CD14-positive monocyte (primary cell): ENCODE results near the gene ZNF778. TPM values are rescaled to one million over a fixed set of nuclear protein-coding genes. Genes with fewer than 3 reads are reported as not detected.

Experiments
- DNase-seq, 3 donors: peaks; one replicate each; pipeline ENCODE4 v3.0.0-alpha.2; 2011 to 2022
- H2AFZ ChIP-seq: 2 replicates; pipeline ENCODE4 v1.6.0; 2012; ENCODE audit warnings: mild to moderate bottlenecking, low read depth, low read length, inconsistent platforms; ENCODE audit not compliant: insufficient read depth, poor library complexity, severe bottlenecking
- H3K27ac ChIP-seq, 2 donors: 1 replicate in 1 of 2; 2 replicates in 1 of 2; pipeline ENCODE4 v1.5.1; 2012 to 2013; ENCODE audit warnings: low read length in 2 of 2, control low read depth in 1 of 2, inconsistent platforms in 1 of 2, low read depth in 1 of 2, mild to moderate bottlenecking in 1 of 2
- H3K27me3 ChIP-seq, 2 donors: one replicate each; pipeline versions ENCODE4 v1.6.0 to v1.6.1; 2011 to 2013; ENCODE audit warnings: low read length in 2 of 2; ENCODE audit not compliant: control insufficient read depth in 2 of 2, insufficient read depth in 2 of 2
- H3K36me3 ChIP-seq, 2 donors: replicated peaks in 1 of 2; 1 replicate in 1 of 2; 2 replicates in 1 of 2; pipeline versions ENCODE4 v1.5.1 to v1.6.1; 2012 to 2013; ENCODE audit warnings: low read length in 2 of 2, control low read depth in 1 of 2, inconsistent platforms in 1 of 2, mild to moderate bottlenecking in 1 of 2; ENCODE audit not compliant: insufficient read depth in 2 of 2, control insufficient read depth in 1 of 2
- H3K4me1 ChIP-seq, 2 donors: 1 replicate in 1 of 2; 2 replicates in 1 of 2; pipeline versions ENCODE4 v1.5.1 to v1.6.1; 2012 to 2013; ENCODE audit warnings: low read length in 2 of 2, control low read depth in 1 of 2, inconsistent platforms in 1 of 2, mild to moderate bottlenecking in 1 of 2, moderate library complexity in 1 of 2; ENCODE audit not compliant: insufficient read depth in 2 of 2, control insufficient read depth in 1 of 2
- H3K4me2 ChIP-seq: replicated peaks from 2 replicates; pipeline ENCODE3; 2012; ENCODE audit warnings: low read length, moderate library complexity, mild to moderate bottlenecking; ENCODE audit not compliant: poor library complexity, severe bottlenecking; ENCODE audit errors: extremely low read depth
- H3K4me3 ChIP-seq, 3 experiments: fragments of 200-600 bp in 1 of 3; sonication (generic) in 1 of 3; replicated peaks in 1 of 3; 1 replicate in 2 of 3; 2 replicates in 1 of 3; pipeline ENCODE4 v1.5.1; 2011 to 2013; ENCODE audit warnings: low read length in 3 of 3, mild to moderate bottlenecking in 3 of 3, control low read depth in 2 of 3, low read depth in 2 of 3, inconsistent platforms in 1 of 3, moderate library complexity in 1 of 3
- H3K79me2 ChIP-seq: 2 replicates; pipeline ENCODE4 v1.6.0; 2012; ENCODE audit warnings: mild to moderate bottlenecking, control low read depth, inconsistent platforms, low read length, moderate library complexity; ENCODE audit not compliant: insufficient read depth
- H3K9ac ChIP-seq: 2 replicates; pipeline ENCODE4 v1.6.0; 2017; ENCODE audit warnings: low read length, mild to moderate bottlenecking; ENCODE audit not compliant: insufficient read depth, poor library complexity, severe bottlenecking
- H3K9me3 ChIP-seq, 2 donors: replicated peaks in 1 of 2; 1 replicate in 1 of 2; 2 replicates in 1 of 2; pipeline versions ENCODE4 v1.5.1 to v1.6.1; 2012 to 2013; ENCODE audit warnings: low read length in 2 of 2, control low read depth in 1 of 2; ENCODE audit not compliant: control insufficient read depth in 1 of 2, insufficient read depth in 1 of 2
- H4K20me1 ChIP-seq: 2 replicates; pipeline ENCODE4 v1.6.0; 2012; ENCODE audit warnings: mild to moderate bottlenecking, low read length, control low read depth, moderate library complexity; ENCODE audit not compliant: insufficient read depth
- H3K27ac Mint-ChIP-seq, 7 donors: one replicate each; pipeline ENCODE4 v1.8.0; 2020; ENCODE audit warnings: mild to moderate bottlenecking in 7 of 7, mixed read lengths in 7 of 7, moderate library complexity in 6 of 7, inconsistent platforms in 2 of 7
- H3K27me3 Mint-ChIP-seq, 3 donors: one replicate each; pipeline ENCODE4 v1.8.0; 2021 to 2022; ENCODE audit warnings: low read depth in 3 of 3, mild to moderate bottlenecking in 3 of 3, mixed read lengths in 3 of 3, moderate library complexity in 3 of 3, inconsistent platforms in 1 of 3
- H3K36me3 Mint-ChIP-seq, 2 donors: one replicate each; pipeline ENCODE4 v1.8.0; 2020; ENCODE audit warnings: mixed read lengths in 2 of 2, inconsistent platforms in 1 of 2, mild to moderate bottlenecking in 1 of 2
- H3K4me1 Mint-ChIP-seq: one replicate; pipeline ENCODE4 v1.8.0; 2020; ENCODE audit warnings: mild to moderate bottlenecking, mixed read lengths
- H3K4me3 Mint-ChIP-seq, 2 donors: one replicate each; pipeline ENCODE4 v1.8.0; 2020; ENCODE audit warnings: mild to moderate bottlenecking in 2 of 2, mixed read lengths in 2 of 2, moderate library complexity in 1 of 2
- H3K9me3 Mint-ChIP-seq, 7 donors: one replicate each; pipeline ENCODE4 v1.8.0; 2020 to 2022; ENCODE audit warnings: mixed read lengths in 7 of 7, mild to moderate bottlenecking in 6 of 7, moderate library complexity in 6 of 7, inconsistent platforms in 2 of 7
- WGBS: methylation state at CpG from one replicate; pipeline ENCODE4 v1.1.5; 2013; ENCODE audit warnings: missing lambda C conversion rate; ENCODE audit not compliant: insufficient coverage; 5-methylcytosine and 5-hydroxymethylcytosine counted together
- intact Hi-C, 2 donors: fragments of 100-400 bp; cut with micrococcal nuclease; formaldehyde crosslinking; loops; one replicate each; pipeline versions ENCODE4 v1.15.0 to v1.15.1; 2023
- polyA plus RNA-seq, 3 donors: library from polyadenylated mRNA; depleted of rRNA in 1 of 3; unstranded in 2 of 3; stranded (reverse) in 1 of 3; fragments of 300-500 nt in 2 of 3; fragments of >200 nt in 1 of 3; fragmentation: Illumina TruSeq in 2 of 3; gene quantifications; 1 replicate in 2 of 3; 2 replicates in 1 of 3; pipeline ENCODE4 v1.2.3, GENCODE V29; 2012 to 2021
- TF ChIP-seq, protein P1 (sequence below): fragments of 200-600 bp; IDR thresholded peaks from one replicate; pipeline ENCODE4 v1.8.0; 2022; ENCODE audit warnings: antibody characterized with exemption, mild to moderate bottlenecking

Gene ZNF778
- polyA plus RNA-seq, 3 donors = 0.51 to 9.0 (median 0.60) TPM

DNA sequence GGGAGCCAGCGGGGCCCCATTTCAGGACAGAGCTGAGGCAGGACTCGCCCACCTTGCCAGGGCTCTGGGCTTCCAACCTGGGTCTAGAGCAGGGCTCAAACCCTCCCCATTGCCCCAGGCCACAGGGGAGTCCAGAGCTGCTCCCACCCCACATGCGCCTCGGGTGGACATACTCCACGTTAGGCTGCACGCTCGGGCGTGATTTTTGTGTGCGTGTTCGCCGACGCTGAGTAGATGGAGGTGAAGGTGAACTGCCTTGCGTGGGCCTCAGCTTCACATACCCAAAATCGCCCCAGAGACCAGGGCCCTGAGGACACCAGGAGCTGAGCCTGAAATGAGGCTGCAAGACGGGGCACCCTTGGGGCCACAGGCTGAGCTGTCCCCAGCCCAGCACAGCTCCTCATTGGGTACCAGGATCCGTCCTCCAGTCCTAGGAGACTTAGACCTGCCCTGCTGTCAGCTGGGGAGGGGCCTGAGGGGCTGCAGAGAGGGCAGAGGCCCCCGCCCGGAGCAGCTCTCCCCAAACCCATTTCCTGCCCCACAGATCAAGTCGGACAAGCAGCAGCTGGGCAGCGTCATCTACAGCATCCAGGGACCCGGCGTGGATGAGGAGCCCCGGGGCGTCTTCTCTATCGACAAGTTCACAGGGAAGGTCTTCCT is 37.7 kb upstream of the ZNF778 start:
- Histone ChIP-seq H3K27me3 (no peaks in the 10 kb centered on the region), H3K4me2 (no peak overlapping the region), H3K9ac (no peak overlapping the region), H3K4me1 (no peaks in the 10 kb centered on the region), H2AFZ (no peak overlapping the region), H3K36me3 (no peaks in the 10 kb centered on the region), H3K79me2 (no peaks in the 10 kb centered on the region), H3K27ac (no peak overlapping the region), H4K20me1 (no peaks in the 10 kb centered on the region), H3K4me3 (no peak overlapping the region), H3K9me3 (no peaks in the 10 kb centered on the region)
- Mint-ChIP-seq H3K36me3 (no peaks in the 10 kb centered on the region), H3K4me3 (no peak overlapping the region), H3K27me3 (peaks cover 4 to 11% (median 6%) of the 10 kb centered on the region in 3 donors), H3K9me3 (peaks cover 0 to 2% (median 0%) of the 10 kb centered on the region in 7 donors), H3K4me1 (no peaks in the 10 kb centered on the region), H3K27ac (no peak overlapping the region)
- TF ChIP-seq, protein P1, sequence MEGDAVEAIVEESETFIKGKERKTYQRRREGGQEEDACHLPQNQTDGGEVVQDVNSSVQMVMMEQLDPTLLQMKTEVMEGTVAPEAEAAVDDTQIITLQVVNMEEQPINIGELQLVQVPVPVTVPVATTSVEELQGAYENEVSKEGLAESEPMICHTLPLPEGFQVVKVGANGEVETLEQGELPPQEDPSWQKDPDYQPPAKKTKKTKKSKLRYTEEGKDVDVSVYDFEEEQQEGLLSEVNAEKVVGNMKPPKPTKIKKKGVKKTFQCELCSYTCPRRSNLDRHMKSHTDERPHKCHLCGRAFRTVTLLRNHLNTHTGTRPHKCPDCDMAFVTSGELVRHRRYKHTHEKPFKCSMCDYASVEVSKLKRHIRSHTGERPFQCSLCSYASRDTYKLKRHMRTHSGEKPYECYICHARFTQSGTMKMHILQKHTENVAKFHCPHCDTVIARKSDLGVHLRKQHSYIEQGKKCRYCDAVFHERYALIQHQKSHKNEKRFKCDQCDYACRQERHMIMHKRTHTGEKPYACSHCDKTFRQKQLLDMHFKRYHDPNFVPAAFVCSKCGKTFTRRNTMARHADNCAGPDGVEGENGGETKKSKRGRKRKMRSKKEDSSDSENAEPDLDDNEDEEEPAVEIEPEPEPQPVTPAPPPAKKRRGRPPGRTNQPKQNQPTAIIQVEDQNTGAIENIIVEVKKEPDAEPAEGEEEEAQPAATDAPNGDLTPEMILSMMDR = no peak
- intact Hi-C loops = no loop called here
- 91% methylated on average over 12 of the region's 25 CpGs for WGBS
- DNase-seq = no peak

DNA sequence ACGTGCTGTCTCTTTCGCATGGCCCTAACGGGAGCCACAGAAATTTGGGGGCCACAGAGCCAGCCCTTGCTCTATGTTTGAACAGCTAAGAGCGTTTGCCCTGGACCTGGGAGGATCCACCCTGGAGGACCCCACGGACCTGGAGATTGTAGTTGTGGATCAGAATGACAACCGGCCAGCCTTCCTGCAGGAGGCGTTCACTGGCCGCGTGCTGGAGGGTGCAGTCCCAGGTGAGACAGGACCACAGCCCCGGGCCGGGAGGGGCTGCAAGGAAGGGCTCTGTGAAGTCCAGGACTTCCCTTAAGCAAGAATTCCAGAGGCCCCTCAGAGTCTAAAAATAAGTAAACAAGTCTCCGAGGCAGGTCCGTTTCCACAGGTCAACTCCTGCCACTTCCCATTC is 34.0 kb upstream of the ZNF778 start:
- H4K20me1 ChIP-seq = no peaks in the 10 kb centered on the region
- no peak overlapping the region for H3K27ac ChIP-seq
- H3K9me3 Mint-ChIP-seq = peaks cover 0 to 4% (median 0%) of the 10 kb centered on the region in 7 donors
- H3K4me1 ChIP-seq = no peaks in the 10 kb centered on the region
- no peaks in the 10 kb centered on the region for H3K36me3 Mint-ChIP-seq
- no peak overlapping the region for H3K27ac Mint-ChIP-seq
- H3K4me2 ChIP-seq = no peak overlapping the region
- no peak overlapping the region for H3K4me3 ChIP-seq
- no peaks in the 10 kb centered on the region for H3K4me1 Mint-ChIP-seq
- no peaks in the 10 kb centered on the region for H3K9me3 ChIP-seq
- no peak overlapping the region for H2AFZ ChIP-seq
- no peaks in the 10 kb centered on the region for H3K36me3 ChIP-seq
- DNase-seq = no peak
- no peak overlapping the region for H3K9ac ChIP-seq
- no peaks in the 10 kb centered on the region for H3K79me2 ChIP-seq
- TF ChIP-seq, protein P1 = no peak
- 82% methylated on average over 11 of the region's 13 CpGs for WGBS
- H3K4me3 Mint-ChIP-seq = no peak overlapping the region
- intact Hi-C loops = no loop called here
- no peaks in the 10 kb centered on the region for H3K27me3 ChIP-seq
- peaks cover 2 to 15% (median 13%) of the 10 kb centered on the region in 3 donors for H3K27me3 Mint-ChIP-seq
